OCI-LY7 (cell line): ENCODE data around the gene INPP4A. TPM values are rescaled to one million over a fixed set of nuclear protein-coding genes. Genes with fewer than 3 reads are reported as not detected.

Experiments used
- BruUV-seq: library from RNA; stranded (reverse); fragments of 400-500 nt; replicated peaks from 2 replicates; lab custom pipeline; 2021; lab: Mats Ljungman, UMichigan
- CTCF ChIA-PET: fragments of 300-600 bp; sonication (Branson Sonifier 250); formaldehyde crosslinking; loops from one replicate; lab custom pipeline; 2022; ENCODE audit warnings: antibody characterized with exemption; ENCODE audit not compliant: unreplicated experiment; lab: Charles Lee
- POLR2A ChIA-PET: fragments of 300-600 bp; sonication (Branson Sonifier 250); formaldehyde crosslinking; loops from one replicate; lab custom pipeline; 2022; ENCODE audit warnings: antibody characterized with exemption; lab: Charles Lee
- DNase-seq: peaks from one replicate; pipeline ENCODE4 v3.0.0-alpha.2; 2015; ENCODE audit warnings: low spot score
- H2AFZ ChIP-seq: fragments of 200-600 bp; sonication (generic), shearing (Covaris generic); 2 replicates; pipeline ENCODE4 v1.6.1; 2014; ENCODE audit warnings: mild to moderate bottlenecking, antibody characterized with exemption, low read length, moderate library complexity
- H3K27ac ChIP-seq: fragments of 200-600 bp; sonication (generic); 2 replicates; pipeline ENCODE4 v1.5.1; 2014; ENCODE audit warnings: mixed run types, low read depth, mild to moderate bottlenecking, moderate library complexity, low read length, inconsistent platforms; ENCODE audit not compliant: poor library complexity, severe bottlenecking
- H3K36me3 ChIP-seq: fragments of 200-600 bp; sonication (generic); 2 replicates; pipeline ENCODE4 v1.6.1; 2014; ENCODE audit warnings: mild to moderate bottlenecking, antibody characterized with exemption, low read length, moderate library complexity, mixed read lengths; ENCODE audit not compliant: insufficient read depth
- H3K4me1 ChIP-seq: fragments of 200-600 bp; sonication (generic); 2 replicates; pipeline ENCODE4 v1.5.1; 2014; ENCODE audit warnings: mild to moderate bottlenecking, low read length; ENCODE audit not compliant: insufficient read depth, poor library complexity, severe bottlenecking
- H3K4me2 ChIP-seq: fragments of 200-600 bp; sonication (generic); 2 replicates; pipeline ENCODE4 v1.6.1; 2014; ENCODE audit warnings: mild to moderate bottlenecking, low read length
- H3K4me3 ChIP-seq: fragments of 200-600 bp; sonication (generic); 2 replicates; pipeline ENCODE4 v1.5.1; 2014; ENCODE audit warnings: mild to moderate bottlenecking, low read depth, low read length; ENCODE audit not compliant: poor library complexity, severe bottlenecking
- H3K79me2 ChIP-seq: fragments of 200-600 bp; sonication (generic); 2 replicates; pipeline ENCODE4 v1.6.1; 2016; ENCODE audit warnings: low read depth, mild to moderate bottlenecking, low read length, moderate library complexity, mixed read lengths; ENCODE audit not compliant: insufficient read depth
- H3K9me2 ChIP-seq: fragments of 200-600 bp; sonication (generic); 2 replicates; pipeline ENCODE4 v1.6.1; 2016; ENCODE audit warnings: mild to moderate bottlenecking, low read length, mixed read lengths; ENCODE audit not compliant: insufficient read depth
- H3K9me3 ChIP-seq: fragments of 200-600 bp; sonication (generic); 2 replicates; pipeline ENCODE4 v1.6.1; 2014; ENCODE audit warnings: mild to moderate bottlenecking, mixed run types, low read length, mixed read lengths
- H4K20me1 ChIP-seq: fragments of 200-600 bp; sonication (generic); 2 replicates; pipeline ENCODE4 v1.6.1; 2014; ENCODE audit warnings: mild to moderate bottlenecking, antibody characterized with exemption, low read length, moderate library complexity, mixed read lengths; ENCODE audit not compliant: insufficient read depth
- CTCF ChIP-seq: fragments of 200-600 bp; sonication (generic); conservative IDR thresholded peaks from 2 replicates; pipeline ENCODE4 v1.5.1; 2014; ENCODE audit warnings: mild to moderate bottlenecking, antibody characterized with exemption, low read length, moderate library complexity, mixed read lengths
- EZH2phosphoT487 ChIP-seq: fragments of 200-600 bp; sonication (generic); IDR thresholded peaks from 2 replicates; pipeline ENCODE4 v1.6.1; 2018; ENCODE audit warnings: low read depth, borderline replicate concordance, mild to moderate bottlenecking, mixed run types, antibody characterized with exemption, low read length, moderate library complexity, mixed read lengths
- intact Hi-C: fragments of 100-400 bp; cut with micrococcal nuclease; formaldehyde crosslinking; loops from one replicate; pipeline ENCODE4 v1.10.0; 2022; ENCODE audit not compliant: unreplicated experiment
- total RNA-seq, 2 experiments: library from RNA; depleted of rRNA in 1 of 2; stranded (reverse); fragments of >200 nt in 1 of 2; shearing (Covaris generic) in 1 of 2; gene quantifications; 2 replicates each; pipeline ENCODE4 v1.2.3, GENCODE V29; 2014 to 2022

INPP4A gene
- total RNA-seq, 2 experiments from 2014 or later, result 28.5 to 28.6 TPM

GRCh38 chr2:98452396-98453027 is 7.9 kb downstream of the INPP4A start:
- intact Hi-C loops, result no loop called here
- Histone ChIP-seq H2AFZ (no peak overlapping the region), H3K4me3 (no peak overlapping the region), H3K4me1 (peaks cover 20% of the 10 kb centered on the region), H4K20me1 (no peaks in the 10 kb centered on the region), H3K9me2 (no peaks in the 10 kb centered on the region), H3K36me3 (no peaks in the 10 kb centered on the region; the same call in 1 of the 2 replicates), H3K27ac (no peak overlapping the region), H3K4me2 (no peak overlapping the region), H3K9me3 (no peaks in the 10 kb centered on the region), H3K79me2 (peaks cover 13% of the 10 kb centered on the region; the same call in 1 of the 2 replicates)
- ChIA-PET POLR2A (interaction anchor here (1.2 kb wide), 1 partner anchor 66 kb away, joined by 3 read pairs; no protein-coding TSS in a partner anchor), CTCF (no interaction called here)
- TF ChIP-seq EZH2phosphoT487 (no peak), CTCF (no peak)
- BruUV-seq, result no TSS peak
- DNase-seq, result no peak

GRCh38 chr2:98453083-98453482 is 8.4 kb downstream of the INPP4A start:
- BruUV-seq, result no TSS peak
- ChIA-PET CTCF (no interaction called here), POLR2A (interaction anchor here (1.2 kb wide), 1 partner anchor 66 kb away, joined by 3 read pairs; no protein-coding TSS in a partner anchor)
- H3K4me1 ChIP-seq, result peaks cover 20% of the 10 kb centered on the region
- no peaks in the 10 kb centered on the region; the same call in 1 of the 2 replicates for H3K36me3 ChIP-seq
- peaks cover 13% of the 10 kb centered on the region; the same call in 1 of the 2 replicates for H3K79me2 ChIP-seq
- intact Hi-C loops, result no loop called here
- no peaks in the 10 kb centered on the region for H3K9me2 ChIP-seq
- no peak for DNase-seq
- no peak overlapping the region for H3K4me3 ChIP-seq
- H3K4me2 ChIP-seq, result no peak overlapping the region
- no peak for TF ChIP-seq EZH2phosphoT487
- no peak for TF ChIP-seq CTCF
- H2AFZ ChIP-seq, result no peak overlapping the region
- no peaks in the 10 kb centered on the region for H4K20me1 ChIP-seq
- no peaks in the 10 kb centered on the region for H3K9me3 ChIP-seq
- no peak overlapping the region for H3K27ac ChIP-seq

GRCh38 chr2:98453531-98453930 is 8.9 kb downstream of the INPP4A start:
- intact Hi-C loops, result no loop called here
- Histone ChIP-seq H3K9me3 (no peaks in the 10 kb centered on the region), H4K20me1 (no peaks in the 10 kb centered on the region), H3K9me2 (no peaks in the 10 kb centered on the region), H3K4me2 (no peak overlapping the region), H3K4me1 (peaks cover 20% of the 10 kb centered on the region), H3K36me3 (no peaks in the 10 kb centered on the region; the same call in 1 of the 2 replicates), H2AFZ (no peak overlapping the region), H3K79me2 (peaks cover 11% of the 10 kb centered on the region; the same call in 1 of the 2 replicates), H3K27ac (no peak overlapping the region), H3K4me3 (no peak overlapping the region)
- POLR2A ChIA-PET, result interaction anchor here (1.2 to 1.3 kb wide), 2 partner anchors 10 to 65 kb away, joined by 3 to 4 read pairs; no protein-coding TSS in a partner anchor
- CTCF ChIA-PET, result no interaction called here
- TF ChIP-seq EZH2phosphoT487 (no peak), CTCF (no peak)
- no peak for DNase-seq
- BruUV-seq, result no TSS peak
